Prostate gland (tissue), 2 donors: ENCODE results near the gene AP1S1. TPM values are rescaled to one million over a fixed set of nuclear protein-coding genes. Genes with fewer than 3 reads are reported as not detected.
A peak's percentile ranks its signal among the peaks of the same experiment; 100 is the strongest.
"Not testable (repeated sequence)": the region's sequence is repeated elsewhere in the genome, so short reads cannot be mapped to it uniquely, and the experiment has no call there.

Experiments used
- DNase-seq: peaks from one replicate; pipeline ENCODE4 v3.0.0-alpha.2; 2019; ENCODE audit warnings: low spot score
- H3K27ac ChIP-seq, 2 donors: fragments of 200-600 bp; sonication (generic); 2 replicates each; pipeline ENCODE4 v1.5.1; 2017 to 2019
- H3K27me3 ChIP-seq: fragments of 200-600 bp; sonication (generic); replicated peaks from 2 replicates; pipeline ENCODE4 v1.5.1; 2019; ENCODE audit not compliant: insufficient read depth
- H3K36me3 ChIP-seq, 2 donors: fragments of 200-600 bp; sonication (generic); 1 replicate in 1 of 2; 2 replicates in 1 of 2; pipeline versions ENCODE4 v1.5.1 to v1.8.1; 2017 to 2019
- H3K4me1 ChIP-seq: fragments of 200-600 bp; sonication (generic); replicated peaks from 2 replicates; pipeline ENCODE4 v1.5.1; 2019
- H3K4me3 ChIP-seq, 2 donors: fragments of 200-600 bp; sonication (generic); 2 replicates each; pipeline ENCODE4 v1.5.1; 2017 to 2019
- H3K9me3 ChIP-seq: fragments of 200-600 bp; sonication (generic); 2 replicates; pipeline ENCODE4 v1.5.1; 2017
- POLR2A ChIP-seq: fragments of 450-650 bp; IDR thresholded peaks from one replicate; pipeline ENCODE4 v1.6.1; 2016; ENCODE audit warnings: antibody characterized with exemption, mild to moderate bottlenecking
- POLR2AphosphoS5 ChIP-seq: sonication (generic); formaldehyde crosslinking; IDR thresholded peaks from one replicate; pipeline ENCODE4 v1.6.1; 2017; ENCODE audit warnings: antibody characterized with exemption
- WGBS: methylation state at CpG from one replicate; pipeline ENCODE4 v1.1.5; 2018; 5-methylcytosine and 5-hydroxymethylcytosine counted together
- intact Hi-C: fragments of 100-400 bp; cut with DNase I; formaldehyde crosslinking; loops from one replicate; pipeline ENCODE4 v1.14.2; 2022
- total RNA-seq, 2 donors: library from RNA; depleted of rRNA; stranded (reverse); fragments of >200 nt; gene quantifications; one replicate each; pipeline ENCODE4 v1.1.0, GENCODE V29; 2016
- TF ChIP-seq, protein P1 (sequence below), 4 experiments: fragments of 200-600 bp in 2 of 4; fragments of 450-650 bp in 2 of 4; sonication (generic) in 2 of 4; IDR thresholded peaks; 1 replicate in 3 of 4; 2 replicates in 1 of 4; pipeline ENCODE4 v1.5.1; 2016 to 2019; ENCODE audit warnings: antibody characterized with exemption in 4 of 4, mild to moderate bottlenecking in 2 of 4, moderate library complexity in 2 of 4

Gene AP1S1
- 10 to 100 TPM; 47.2 to 90.0 TPM for total RNA-seq

DNA sequence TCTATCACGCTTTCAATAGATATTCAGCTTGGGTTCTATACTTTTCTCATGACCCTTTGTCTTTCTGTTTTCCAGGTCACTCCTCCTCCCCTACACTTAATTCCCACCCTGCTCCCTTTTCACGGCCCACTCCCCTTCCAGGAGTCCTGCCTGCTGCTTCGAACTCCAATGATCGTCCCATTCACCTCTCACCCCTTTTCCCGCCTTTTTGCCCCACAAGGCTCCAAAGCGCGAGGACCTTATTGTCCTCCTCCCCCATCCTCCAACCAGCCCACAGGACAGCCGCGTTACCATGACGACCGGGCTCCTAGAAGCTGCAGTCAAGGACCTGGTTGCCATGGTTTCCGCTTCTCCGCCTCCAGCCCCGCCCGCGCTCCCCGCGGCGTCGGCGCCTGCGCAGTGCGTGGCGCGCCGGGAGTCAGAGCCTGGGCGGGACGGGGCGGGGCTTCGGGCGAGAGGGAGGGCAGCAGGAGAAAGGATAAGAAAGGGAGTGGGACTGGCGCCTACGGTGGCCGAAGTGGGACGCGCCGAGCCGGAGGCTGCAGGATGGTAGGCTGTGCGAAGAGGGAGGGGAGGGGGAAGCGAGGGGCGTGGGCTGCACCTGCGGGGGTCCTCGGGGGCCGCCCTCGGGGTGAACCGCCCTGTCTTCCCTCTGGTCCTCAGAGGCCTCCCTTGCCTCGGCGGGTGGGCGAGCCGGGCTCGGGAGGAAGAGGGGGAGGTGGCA lies at the start of gene AP1S1:
AP1S1 (plus strand) TSS at position 508 of the 724 bp plus-strand sequence; CDS start at position 547, 39 bp downstream.
- intact Hi-C loops = no loop called here
- Histone ChIP-seq H3K27me3 (no peaks in the 10 kb centered on the region), H3K4me1 (peaks cover 4% of the 10 kb centered on the region), H3K9me3 (no peaks in the 10 kb centered on the region), H3K27ac (peak within 1 kb of the TSS; percentile 46 to 65), H3K36me3 (no peaks in the 10 kb centered on the region), H3K4me3 (peak within 1 kb of the TSS; percentile 93 to 98)
- TF ChIP-seq POLR2A (peak; percentile 71), POLR2AphosphoS5 (peak; percentile 89)
- TF ChIP-seq, protein P1, sequence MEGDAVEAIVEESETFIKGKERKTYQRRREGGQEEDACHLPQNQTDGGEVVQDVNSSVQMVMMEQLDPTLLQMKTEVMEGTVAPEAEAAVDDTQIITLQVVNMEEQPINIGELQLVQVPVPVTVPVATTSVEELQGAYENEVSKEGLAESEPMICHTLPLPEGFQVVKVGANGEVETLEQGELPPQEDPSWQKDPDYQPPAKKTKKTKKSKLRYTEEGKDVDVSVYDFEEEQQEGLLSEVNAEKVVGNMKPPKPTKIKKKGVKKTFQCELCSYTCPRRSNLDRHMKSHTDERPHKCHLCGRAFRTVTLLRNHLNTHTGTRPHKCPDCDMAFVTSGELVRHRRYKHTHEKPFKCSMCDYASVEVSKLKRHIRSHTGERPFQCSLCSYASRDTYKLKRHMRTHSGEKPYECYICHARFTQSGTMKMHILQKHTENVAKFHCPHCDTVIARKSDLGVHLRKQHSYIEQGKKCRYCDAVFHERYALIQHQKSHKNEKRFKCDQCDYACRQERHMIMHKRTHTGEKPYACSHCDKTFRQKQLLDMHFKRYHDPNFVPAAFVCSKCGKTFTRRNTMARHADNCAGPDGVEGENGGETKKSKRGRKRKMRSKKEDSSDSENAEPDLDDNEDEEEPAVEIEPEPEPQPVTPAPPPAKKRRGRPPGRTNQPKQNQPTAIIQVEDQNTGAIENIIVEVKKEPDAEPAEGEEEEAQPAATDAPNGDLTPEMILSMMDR (IDR thresholded peaks at IDR 0.05) = peak in 1 of 4 experiments; percentile 24
- DNase-seq = peak; percentile 90
- 4% methylated on average over 42 of the region's 51 CpGs for WGBS

DNA sequence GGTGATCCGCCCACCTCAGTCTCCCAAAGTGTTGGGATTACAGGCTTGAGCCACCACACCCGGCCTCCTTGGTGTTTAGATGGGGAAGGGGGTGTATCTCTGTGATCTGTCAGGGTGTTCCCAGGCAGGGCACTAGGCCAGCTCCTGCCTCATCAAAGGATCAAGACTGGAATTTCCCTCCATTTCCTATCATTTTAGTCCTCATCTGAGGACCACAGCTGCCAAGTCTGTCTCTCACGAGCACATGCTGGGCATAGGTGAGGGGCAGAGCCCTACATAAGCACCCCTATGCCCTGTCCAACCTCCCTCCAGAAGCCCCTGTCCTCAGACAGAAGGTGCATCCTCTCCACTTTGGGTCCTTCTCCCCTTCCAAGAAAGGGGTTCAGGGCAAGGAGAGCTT lies 49.5 kb upstream of the AP1S1 start:
- intact Hi-C loops = no loop called here

DNA sequence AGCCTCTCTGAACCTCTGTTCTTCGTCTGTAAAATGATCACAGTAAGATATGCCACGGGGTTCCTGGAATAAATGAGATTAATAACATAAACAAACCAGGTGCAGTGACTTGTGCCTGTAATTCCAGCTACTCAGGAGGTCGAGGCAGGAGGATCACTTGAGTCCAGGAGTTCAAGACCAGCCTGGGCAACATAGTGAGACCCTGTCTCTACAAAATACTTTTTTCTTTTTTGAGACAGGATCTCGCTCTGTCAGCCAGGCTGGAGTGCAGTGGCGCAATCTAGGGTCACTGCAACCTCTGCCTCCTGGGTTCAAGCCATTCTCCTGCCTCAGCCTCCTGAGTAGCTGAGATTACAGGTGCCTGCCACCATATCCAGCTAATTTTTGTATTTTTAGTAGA lies 49.0 kb upstream of the AP1S1 start:
- H3K27me3 ChIP-seq, intact Hi-C loops, H3K4me3 ChIP-seq, H3K4me1 ChIP-seq, DNase-seq, H3K9me3 ChIP-seq, H3K27ac ChIP-seq, H3K36me3 ChIP-seq: not testable (repeated sequence)
- 77% methylated on average over 5 of the region's 5 CpGs for WGBS

More for the DNA sequence above, 49.5 kb upstream of the AP1S1 start:
- Histone ChIP-seq H3K9me3 (no peaks in the 10 kb centered on the region), H3K27ac (no peak overlapping the region), H3K27me3 (no peaks in the 10 kb centered on the region), H3K4me3 (no peak overlapping the region), H3K36me3 (no peaks in the 10 kb centered on the region), H3K4me1 (no peaks in the 10 kb centered on the region)
- 48% methylated on average over 3 of the region's 3 CpGs for WGBS
- TF ChIP-seq POLR2A = no peak
- TF ChIP-seq, protein P1 (IDR thresholded peaks at IDR 0.05) = no peak
- no peak for TF ChIP-seq POLR2AphosphoS5
- DNase-seq = no peak

DNA sequence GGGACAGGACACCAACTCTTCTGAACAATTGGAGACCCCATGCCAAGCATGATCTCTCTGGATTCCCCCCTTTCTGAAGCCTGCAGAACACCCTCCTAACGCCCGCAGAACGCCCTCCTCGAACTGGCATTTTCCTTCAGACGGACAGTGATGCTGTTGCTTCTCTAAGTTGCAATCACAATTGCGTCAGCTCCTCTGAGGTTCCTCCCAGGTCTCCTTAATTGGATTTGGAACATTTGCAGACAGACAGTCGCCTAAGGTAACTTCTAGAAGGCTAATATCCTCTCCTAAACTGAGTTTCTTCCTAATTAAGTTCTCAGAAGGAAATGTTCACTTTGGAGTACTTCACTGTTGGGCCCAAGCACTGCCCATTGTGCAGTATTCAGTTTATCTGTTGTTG lies 47.9 kb upstream of the AP1S1 start:
- Histone ChIP-seq H3K4me3 (no peak overlapping the region), H3K4me1 (no peaks in the 10 kb centered on the region), H3K27ac (no peak overlapping the region), H3K36me3 (no peaks in the 10 kb centered on the region), H3K27me3 (no peaks in the 10 kb centered on the region), H3K9me3 (no peaks in the 10 kb centered on the region)
- WGBS = 90% methylated on average over 7 of the region's 7 CpGs
- TF ChIP-seq POLR2A (no peak), POLR2AphosphoS5 (no peak)
- TF ChIP-seq, protein P1 (IDR thresholded peaks at IDR 0.05) = no peak
- intact Hi-C loops = no loop called here
- DNase-seq = no peak

DNA sequence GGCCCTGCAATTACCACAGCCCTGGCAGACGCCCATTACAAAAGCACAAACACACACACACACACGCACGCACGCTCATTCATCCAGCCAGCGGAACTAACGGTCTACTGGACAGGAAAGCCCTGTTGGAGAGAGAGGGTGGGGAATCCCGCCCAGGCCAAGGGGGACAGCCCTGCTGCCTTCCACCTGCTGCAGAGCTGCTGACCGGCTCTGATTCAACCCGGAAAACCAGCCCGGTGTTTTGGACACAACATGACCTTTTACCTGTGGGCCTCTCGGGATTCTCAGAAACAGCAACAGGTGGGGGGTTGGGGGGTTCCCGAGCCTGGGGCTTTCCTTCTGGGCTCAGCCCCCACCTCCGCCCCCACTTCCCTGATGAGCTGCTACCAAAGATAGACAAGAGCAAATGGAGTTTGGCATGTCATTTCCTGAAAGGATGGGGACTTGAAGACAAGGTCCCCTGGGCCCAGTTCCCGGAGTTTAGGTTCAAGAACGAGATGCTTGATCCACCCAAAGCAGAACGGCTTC lies 45.9 kb upstream of the AP1S1 start:
- H3K4me1 ChIP-seq = no peaks in the 10 kb centered on the region
- TF ChIP-seq POLR2AphosphoS5 = no peak
- TF ChIP-seq POLR2A = no peak
- TF ChIP-seq, protein P1 (IDR thresholded peaks at IDR 0.05) = no peak
- WGBS = 63% methylated on average over 16 of the region's 16 CpGs
- no peaks in the 10 kb centered on the region for H3K9me3 ChIP-seq
- intact Hi-C loops = no loop called here
- H3K27me3 ChIP-seq = no peaks in the 10 kb centered on the region
- no peaks in the 10 kb centered on the region for H3K36me3 ChIP-seq
- no peak for DNase-seq
- no peak overlapping the region for H3K4me3 ChIP-seq
- H3K27ac ChIP-seq = no peak overlapping the region
